A204.1 (cell line): ENCODE results near the gene ZNF679.
"Not testable (repeated sequence)": the region's sequence is repeated elsewhere in the genome, so short reads cannot be mapped to it uniquely, and the experiment has no call there.

ENCODE experiments used
- FAIRE-seq: peaks from 2 replicates; lab custom pipeline; 2012; peaks lifted over from hg19 to GRCh38; lab: Jason Lieb, UNC

Gene ZNF679

GRCh38 chr7:64312826-64313225 is 84.6 kb downstream of the ZNF679 start:
- FAIRE-seq, result no peak

- FAIRE-seq, result no peak
Observed at GRCh38 chr7:64313740-64314491, 85.6 kb downstream of the ZNF679 start, which contains the start of gene ZNF736. ZNF736 (plus strand) TSS chr7:64313961; CDS start chr7:64314151, 190 bp downstream.

GRCh38 chr7:64314566-64314965 is 86.3 kb downstream of the ZNF679 start:
- no peak for FAIRE-seq

- not testable (repeated sequence) for FAIRE-seq
Observed at GRCh38 chr7:64316031-64316742, 87.9 kb downstream of the ZNF679 start.
